H9 (cell line): Measurements from ENCODE around the gene TFPI. TPM values are rescaled to one million over a fixed set of nuclear protein-coding genes. Genes with fewer than 3 reads are reported as not detected.

Experiments
- DNase-seq: peaks from one replicate; pipeline ENCODE4 v3.0.0-alpha.2; 2017
- H2AFZ ChIP-seq: one replicate; pipeline ENCODE4 v1.6.1; 2013; ENCODE audit warnings: mild to moderate bottlenecking, low read length, control low read depth, moderate library complexity
- H2AK5ac ChIP-seq: 2 replicates; pipeline ENCODE4 v1.6.1; 2013; ENCODE audit warnings: low read length, control low read depth, mixed read lengths; ENCODE audit not compliant: insufficient read length
- H2BK120ac ChIP-seq: one replicate; pipeline ENCODE4 v1.6.1; 2013; ENCODE audit warnings: low read depth, mild to moderate bottlenecking, low read length, control low read depth, inconsistent platforms; ENCODE audit not compliant: poor library complexity, severe bottlenecking
- H2BK12ac ChIP-seq: 2 replicates; pipeline ENCODE4 v1.6.1; 2013; ENCODE audit warnings: low read length, control low read depth, mixed read lengths, low read depth; ENCODE audit not compliant: insufficient read length
- H2BK15ac ChIP-seq: 2 replicates; pipeline ENCODE4 v1.6.1; 2013; ENCODE audit warnings: low read depth, low read length, control low read depth
- H2BK20ac ChIP-seq: one replicate; pipeline ENCODE4 v1.6.1; 2013; ENCODE audit warnings: low read depth, mild to moderate bottlenecking, low read length, control low read depth, inconsistent platforms; ENCODE audit not compliant: poor library complexity, severe bottlenecking
- H2BK5ac ChIP-seq: 2 replicates; pipeline ENCODE4 v1.6.1; 2013; ENCODE audit warnings: low read length, control low read depth, mixed read lengths; ENCODE audit not compliant: insufficient read length
- H3K14ac ChIP-seq: 2 replicates; pipeline ENCODE4 v1.6.1; 2013; ENCODE audit warnings: low read length, control low read depth; ENCODE audit not compliant: insufficient read depth
- H3K18ac ChIP-seq: 2 replicates; pipeline ENCODE4 v1.6.1; 2013; ENCODE audit warnings: low read depth, mild to moderate bottlenecking, mixed read lengths, low read length, control low read depth; ENCODE audit not compliant: insufficient read length
- H3K23ac ChIP-seq: 2 replicates; pipeline ENCODE4 v1.6.1; 2013; ENCODE audit warnings: low read length, control low read depth, mixed read lengths, low read depth; ENCODE audit not compliant: insufficient read length
- H3K23me2 ChIP-seq: 2 replicates; pipeline ENCODE4 v1.6.1; 2013; ENCODE audit warnings: low read depth, mild to moderate bottlenecking, mixed read lengths, low read length, control low read depth; ENCODE audit not compliant: insufficient read length, poor library complexity, severe bottlenecking
- H3K27ac ChIP-seq: 2 replicates; pipeline ENCODE4 v1.5.1; 2013; ENCODE audit warnings: low read length, control low read depth, mixed read lengths, low read depth; ENCODE audit not compliant: insufficient read length
- H3K27me3 ChIP-seq: 2 replicates; pipeline ENCODE4 v1.6.1; 2013; ENCODE audit warnings: low read length, control low read depth, inconsistent platforms; ENCODE audit not compliant: insufficient read depth
- H3K4ac ChIP-seq: 2 replicates; pipeline ENCODE4 v1.6.1; 2013; ENCODE audit warnings: low read depth, mild to moderate bottlenecking, control low read depth, inconsistent platforms, low read length, moderate library complexity
- H3K4me1 ChIP-seq: 2 replicates; pipeline ENCODE4 v1.6.1; 2013; ENCODE audit warnings: low read length, control low read depth, inconsistent platforms; ENCODE audit not compliant: insufficient read depth
- H3K4me2 ChIP-seq: 2 replicates; pipeline ENCODE4 v1.6.1; 2013; ENCODE audit warnings: low read length, control low read depth, mixed read lengths; ENCODE audit not compliant: insufficient read length, insufficient read depth
- H3K56ac ChIP-seq: 2 replicates; pipeline ENCODE4 v1.6.1; 2013; ENCODE audit warnings: low read depth, mild to moderate bottlenecking, mixed read lengths, low read length, control low read depth; ENCODE audit not compliant: insufficient read length
- H3K79me1 ChIP-seq: 2 replicates; pipeline ENCODE4 v1.6.1; 2013; ENCODE audit warnings: low read depth, mild to moderate bottlenecking, moderate library complexity, low read length, control low read depth, inconsistent platforms; ENCODE audit not compliant: insufficient read depth, poor library complexity, severe bottlenecking
- H3K79me2 ChIP-seq: 2 replicates; pipeline ENCODE4 v1.6.1; 2013; ENCODE audit warnings: low read length, control low read depth, inconsistent platforms; ENCODE audit not compliant: insufficient read depth
- H3K9ac ChIP-seq: 2 replicates; pipeline ENCODE4 v1.6.1; 2013; ENCODE audit warnings: low read length, control low read depth, mixed read lengths; ENCODE audit not compliant: insufficient read length; ENCODE audit errors: extremely low read depth
- H3K9me3 ChIP-seq: one replicate; pipeline ENCODE4 v1.6.1; 2013; ENCODE audit warnings: low read depth, low read length, inconsistent platforms; ENCODE audit not compliant: control insufficient read depth
- H3T11ph ChIP-seq: one replicate; pipeline ENCODE4 v1.6.1; 2013; ENCODE audit warnings: mild to moderate bottlenecking, low read length, control low read depth, inconsistent platforms
- H4K20me1 ChIP-seq: one replicate; pipeline ENCODE4 v1.6.1; 2013; ENCODE audit not compliant: control insufficient read depth, insufficient read length, insufficient read depth
- H4K5ac ChIP-seq: 2 replicates; pipeline ENCODE4 v1.6.1; 2013; ENCODE audit warnings: low read depth, mild to moderate bottlenecking, mixed read lengths, low read length, control low read depth; ENCODE audit not compliant: insufficient read length
- H4K8ac ChIP-seq: replicated peaks from 2 replicates; pipeline ENCODE4 v1.6.1; 2013; ENCODE audit warnings: low read length, control low read depth, mixed read lengths, low read depth; ENCODE audit not compliant: insufficient read length
- H4K91ac ChIP-seq: 2 replicates; pipeline ENCODE4 v1.6.1; 2013; ENCODE audit warnings: low read depth, mild to moderate bottlenecking, moderate library complexity, mixed read lengths, low read length, control low read depth; ENCODE audit not compliant: insufficient read length
- H3K27ac Mint-ChIP-seq, 3 experiments: 2 replicates in 2 of 3; 3 replicates in 1 of 3; pipeline ENCODE4 v1.8.0; 2020 to 2021; ENCODE audit warnings: mixed read lengths in 3 of 3, mild to moderate bottlenecking in 1 of 3, moderate library complexity in 1 of 3
- H3K27me3 Mint-ChIP-seq: 2 replicates; pipeline ENCODE4 v1.8.0; 2021; ENCODE audit warnings: low read depth, mild to moderate bottlenecking, moderate library complexity, mixed read lengths
- H3K36me3 Mint-ChIP-seq, 3 experiments: 2 replicates in 2 of 3; 3 replicates in 1 of 3; pipeline ENCODE4 v1.8.0; 2020 to 2021; ENCODE audit warnings: low read depth in 3 of 3, mixed read lengths in 3 of 3; ENCODE audit not compliant: insufficient read depth in 1 of 3
- H3K4me1 Mint-ChIP-seq, 2 experiments: 2 replicates each; pipeline ENCODE4 v1.8.0; 2020; ENCODE audit warnings: mixed read lengths in 2 of 2
- H3K4me3 Mint-ChIP-seq, 2 experiments: 2 replicates in 1 of 2; 3 replicates in 1 of 2; pipeline ENCODE4 v1.8.0; 2020 to 2021; ENCODE audit warnings: mild to moderate bottlenecking in 2 of 2, mixed read lengths in 2 of 2, moderate library complexity in 1 of 2
- H3K9me3 Mint-ChIP-seq, 2 experiments: 2 replicates in 1 of 2; 3 replicates in 1 of 2; pipeline ENCODE4 v1.8.0; 2020; ENCODE audit warnings: mild to moderate bottlenecking in 2 of 2, mixed read lengths in 2 of 2, moderate library complexity in 1 of 2
- CTCF ChIP-seq: fragments of 200-600 bp; sonication (generic); conservative IDR thresholded peaks from 3 replicates; pipeline ENCODE4 v1.8.0; 2021; ENCODE audit warnings: antibody characterized with exemption, mild to moderate bottlenecking
- WGBS: extraction: QIAGEN DNeasy Blood & Tissue Kit; methylation state at CpG from one replicate; pipeline ENCODE4 v1.1.7; 2013; ENCODE audit warnings: missing lambda C conversion rate, low lambda C conversion rate, mixed read lengths; ENCODE audit not compliant: insufficient read length; ENCODE audit errors: extremely low coverage; 5-methylcytosine and 5-hydroxymethylcytosine counted together
- total RNA-seq: library from RNA; stranded (reverse); gene quantifications from 2 replicates; pipeline ENCODE4 v1.2.1, GENCODE V29; 2021

Gene TFPI
- total RNA-seq, 1 experiment from 2014 or later: 5.8 TPM

- no peak overlapping the region for H2BK20ac ChIP-seq
- H3K56ac ChIP-seq: no peak overlapping the region
- no peak overlapping the region for H3K4ac ChIP-seq
- H4K20me1 ChIP-seq: no peaks in the 10 kb centered on the region
- no peak overlapping the region for H3K4me2 ChIP-seq
- H3K23me2 ChIP-seq: no peaks in the 10 kb centered on the region
- no peak overlapping the region for H4K5ac ChIP-seq
- H3K27me3 ChIP-seq: no peaks in the 10 kb centered on the region
- H2AFZ ChIP-seq: no peak overlapping the region
- H3K79me1 ChIP-seq: no peaks in the 10 kb centered on the region
- Mint-ChIP-seq H3K27ac (no peak overlapping the region), H3K4me1 (peaks cover 4 to 5% of the 10 kb centered on the region in 2 experiments; a peak in 2 of 4 replicates), H3K27me3 (no peaks in the 10 kb centered on the region), H3K4me3 (no peak overlapping the region), H3K9me3 (no peaks in the 10 kb centered on the region), H3K36me3 (no peaks in the 10 kb centered on the region)
- WGBS: no CpG with 5 or more reads among the region's 2 CpGs
- no peak for TF ChIP-seq CTCF
- no peak overlapping the region for H2AK5ac ChIP-seq
- no peak overlapping the region for H3K23ac ChIP-seq
- H3K9ac ChIP-seq: no peak overlapping the region
- no peak for DNase-seq
- no peak overlapping the region for H3K27ac ChIP-seq
- no peak overlapping the region for H2BK120ac ChIP-seq
- H3K79me2 ChIP-seq: no peaks in the 10 kb centered on the region
- no peaks in the 10 kb centered on the region for H3K4me1 ChIP-seq
- no peak overlapping the region for H4K91ac ChIP-seq
- no peak overlapping the region for H2BK15ac ChIP-seq
- H4K8ac ChIP-seq: no peak overlapping the region
- H2BK12ac ChIP-seq: no peak overlapping the region
- no peak overlapping the region for H3T11ph ChIP-seq
- H3K14ac ChIP-seq: no peak overlapping the region
- H2BK5ac ChIP-seq: no peak overlapping the region
- no peak overlapping the region for H3K18ac ChIP-seq
- no peaks in the 10 kb centered on the region for H3K9me3 ChIP-seq
Observed at GRCh38 chr2:187442778-187443177, 111.5 kb downstream of the TFPI start.
